HCT116 (cell line): Measurements from ENCODE around the gene GRIN2D. TPM values are rescaled to one million over a fixed set of nuclear protein-coding genes. Genes with fewer than 3 reads are reported as not detected.

ENCODE experiments used
- ATAC-seq: fragments of 200-7000 bp; cut with Tn5 transposase; 2 replicates; pipeline ENCODE4 v1.9.1; 2020; ENCODE audit warnings: mild to moderate bottlenecking, moderate library complexity
- Bru-seq: library from RNA; stranded (reverse); fragments of 400-500 nt; gene quantifications from one replicate; lab custom pipeline; 2021; lab: Mats Ljungman, UMichigan
- BruChase-seq, 2 experiments: library from RNA; stranded (reverse); fragments of 400-500 nt; gene quantifications; one replicate each; lab custom pipeline; 2021; lab: Mats Ljungman, UMichigan
- BruUV-seq: library from RNA; stranded (reverse); fragments of 400-500 nt; replicated peaks from 2 replicates; lab custom pipeline; 2021; lab: Mats Ljungman, UMichigan
- CTCF ChIA-PET: fragments of 300-600 bp; sonication (Branson Sonifier 250); formaldehyde crosslinking; loops from one replicate; lab custom pipeline; 2021; ENCODE audit warnings: antibody characterized with exemption; lab: Charles Lee
- POLR2A ChIA-PET: fragments of 300-600, 350-600 bp; sonication (Branson Sonifier 250); formaldehyde crosslinking; loops from one replicate; lab custom pipeline; 2021; ENCODE audit warnings: antibody characterized with exemption; lab: Charles Lee
- RAD21 ChIA-PET, 2 experiments: fragments of 300-600 bp; sonication (Branson Sonifier 250); formaldehyde crosslinking; loops; one replicate each; lab custom pipeline; 2023; ENCODE audit warnings: low total read pairs in 2 of 2; ENCODE audit not compliant: uncharacterized antibody in 2 of 2, unreplicated experiment in 2 of 2, low non-redundant PET in 1 of 2; lab: Charles Lee
- DNase-seq: peaks from one replicate; pipeline ENCODE4 v3.0.0-alpha.2; 2010; ENCODE audit warnings: low read depth, low spot score
- H2AFZ ChIP-seq: fragments of 200-600 bp; shearing (Covaris generic), sonication (generic); 2 replicates; pipeline ENCODE4 v1.6.1; 2017; ENCODE audit warnings: low read depth, mixed run types, mixed read lengths, antibody characterized with exemption, low read length; ENCODE audit not compliant: poor library complexity, severe bottlenecking
- H3K27ac ChIP-seq: 2 replicates; pipeline ENCODE4 v1.5.1; 2012; ENCODE audit warnings: low read depth, low read length
- H3K27me3 ChIP-seq: fragments of 200-600 bp; sonication (generic); 2 replicates; pipeline ENCODE4 v1.6.1; 2016; ENCODE audit warnings: mixed run types, low read length, mixed read lengths; ENCODE audit not compliant: insufficient read depth
- H3K36me3 ChIP-seq, 2 experiments: fragments of 200-500 bp in 1 of 2; fragments of 200-600 bp in 1 of 2; sonication (Bioruptor generic) in 1 of 2; sonication (generic) in 1 of 2; 2 replicates each; pipeline versions ENCODE4 v1.5.1 to v1.6.1; 2014 to 2016; ENCODE audit warnings: low read length in 2 of 2, inconsistent platforms in 1 of 2, mixed read lengths in 1 of 2, mixed run types in 1 of 2; ENCODE audit not compliant: insufficient read depth in 2 of 2, control insufficient read depth in 1 of 2
- H3K4me1 ChIP-seq, 2 experiments: fragments of 200-600 bp in 1 of 2; sonication (generic) in 1 of 2; 2 replicates each; pipeline versions ENCODE4 v1.5.1 to v1.6.1; 2012 to 2017; ENCODE audit warnings: low read length in 2 of 2, inconsistent platforms in 1 of 2, mild to moderate bottlenecking in 1 of 2, mixed read lengths in 1 of 2, mixed run types in 1 of 2, moderate library complexity in 1 of 2; ENCODE audit not compliant: insufficient read depth in 2 of 2, control insufficient read depth in 1 of 2
- H3K4me2 ChIP-seq: fragments of 200-600 bp; sonication (generic); 2 replicates; pipeline ENCODE4 v1.6.1; 2017; ENCODE audit warnings: mixed run types, low read length, mixed read lengths
- H3K4me3 ChIP-seq, 2 experiments: fragments of 200-600 bp in 1 of 2; sonication (generic) in 1 of 2; replicated peaks in 1 of 2; 2 replicates each; pipeline ENCODE4 v1.5.1; 2011 to 2016; ENCODE audit warnings: low read length in 2 of 2, control low read depth in 1 of 2, low read depth in 1 of 2, mild to moderate bottlenecking in 1 of 2, mixed read lengths in 1 of 2, mixed run types in 1 of 2
- H3K79me2 ChIP-seq: fragments of 200-600 bp; sonication (generic); 2 replicates; pipeline ENCODE4 v1.6.1; 2017; ENCODE audit warnings: mild to moderate bottlenecking, mixed run types, low read length, moderate library complexity, mixed read lengths; ENCODE audit not compliant: insufficient read depth
- H3K9ac ChIP-seq: fragments of 200-600 bp; sonication (generic); 2 replicates; pipeline ENCODE4 v1.6.1; 2016; ENCODE audit warnings: low read length, mixed read lengths
- H3K9me2 ChIP-seq: fragments of 200-600 bp; sonication (generic), shearing (Covaris generic); 2 replicates; pipeline ENCODE4 v1.6.1; 2017; ENCODE audit warnings: mixed run types, mild to moderate bottlenecking, moderate library complexity; ENCODE audit not compliant: insufficient read depth
- H3K9me3 ChIP-seq, 2 experiments: fragments of 200-500 bp in 1 of 2; fragments of 200-600 bp in 1 of 2; sonication (Bioruptor generic) in 1 of 2; sonication (generic) in 1 of 2; 2 replicates each; pipeline ENCODE4 v1.6.1; 2014 to 2017; ENCODE audit warnings: low read length in 2 of 2, mixed read lengths in 2 of 2, inconsistent platforms in 1 of 2, low read depth in 1 of 2, mild to moderate bottlenecking in 1 of 2, mixed run types in 1 of 2, moderate library complexity in 1 of 2; ENCODE audit not compliant: control insufficient read depth in 1 of 2, insufficient read depth in 1 of 2
- H4K20me1 ChIP-seq: fragments of 200-600 bp; sonication (generic), shearing (Covaris generic); 2 replicates; pipeline ENCODE4 v1.6.1; 2017; ENCODE audit warnings: mixed run types, mild to moderate bottlenecking, moderate library complexity; ENCODE audit not compliant: insufficient read depth
- EZH2 ChIP-seq: fragments of 200-600 bp; sonication (generic); IDR thresholded peaks from 2 replicates; pipeline ENCODE4 v1.6.1; 2017; ENCODE audit warnings: antibody characterized with exemption, mixed run types
- FOSL1 ChIP-seq: IDR thresholded peaks from 2 replicates; pipeline ENCODE4 v1.6.1; 2012; ENCODE audit warnings: low read depth
- ZNF274 ChIP-seq: fragments of 200-500 bp; sonication (Bioruptor generic); IDR thresholded peaks from 2 replicates; pipeline ENCODE4 v1.6.1; 2014; ENCODE audit warnings: mild to moderate bottlenecking, low read depth, low read length, inconsistent platforms
- intact Hi-C: fragments of 100-400 bp; cut with micrococcal nuclease; formaldehyde crosslinking; loops from 2 replicates; pipeline ENCODE4 v1.10.0; 2022
- long read RNA-seq: library from polyadenylated mRNA; unstranded; transcript quantifications from one replicate; pipeline ENCODE4 v2.0.0, GENCODE V29; 2021; ENCODE audit not compliant: unreplicated experiment
- polyA plus RNA-seq: library from polyadenylated mRNA; unstranded; fragments of >200 nt; gene quantifications from 2 replicates; pipeline ENCODE4 v1.2.1, GENCODE V29; 2012; ENCODE audit warnings: missing spikeins
- total RNA-seq: library from RNA; stranded (reverse); gene quantifications from one replicate; pipeline ENCODE4 v1.2.1, GENCODE V29; 2021; ENCODE audit not compliant: unreplicated experiment
- TF ChIP-seq, protein P1 (sequence below): IDR thresholded peaks from 2 replicates; pipeline ENCODE4 v1.6.1; 2012

GRIN2D gene
- total RNA-seq (26.2 TPM), Bru-seq, nascent RNA (percentile 67 among the genes with signal in this experiment), BruChase-seq, experiment 1, labeled RNA remaining after a 6-hour chase (percentile 77 among the genes with signal in this experiment), BruChase-seq, experiment 2, labeled RNA remaining after a 2-hour chase (percentile 74 among the genes with signal in this experiment)
- 25.2 and 27.0 TPM in 2 replicates for polyA plus RNA-seq
- long read RNA-seq, partial matches to known transcripts: 46 of 49 reads
- long read RNA-seq, other reads (novel, unspliced or antisense): 3 of 49 reads

DNA sequence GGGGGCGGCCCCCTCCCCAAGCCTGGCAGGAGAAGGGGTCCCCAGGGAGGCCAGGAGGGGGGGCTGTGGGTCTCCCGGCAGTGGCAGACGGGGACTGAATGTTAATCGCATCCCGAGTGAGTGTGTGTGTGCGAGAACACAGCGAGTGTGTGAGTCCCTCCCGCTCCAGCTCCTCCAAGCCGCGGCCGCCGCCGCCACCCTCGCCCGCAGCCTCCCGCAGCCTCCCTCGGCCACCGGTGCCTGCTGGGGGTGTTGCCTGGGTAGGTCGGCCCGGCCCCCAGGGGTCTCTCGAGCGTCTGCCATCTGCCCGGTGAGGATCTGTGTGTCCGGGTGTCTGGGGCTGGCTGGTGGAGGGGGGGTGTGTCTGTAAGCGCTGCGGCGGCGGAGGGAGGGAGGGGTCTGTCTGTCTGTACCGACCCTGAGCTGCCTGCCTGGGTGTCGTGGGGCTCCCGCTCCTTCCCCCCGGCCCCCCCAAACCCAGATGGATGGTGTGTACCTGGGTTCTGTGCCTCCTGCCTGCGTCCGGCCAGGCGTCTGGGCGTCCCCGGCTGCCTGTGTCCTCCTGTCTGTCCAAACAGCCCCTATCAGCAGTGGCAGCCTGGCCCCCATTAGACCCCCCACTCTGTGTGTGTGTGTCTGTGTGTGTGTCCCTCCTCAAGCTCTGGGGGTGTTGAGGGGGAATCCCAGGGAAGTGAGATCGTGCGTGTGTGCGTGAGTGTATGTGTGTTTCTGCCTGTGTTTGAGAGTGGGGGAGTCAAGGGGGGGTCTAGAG is at the start of gene GRIN2D:
TSS of gene GRIN2D (plus strand) at position 110 of the 772 bp plus-strand sequence. CDS start 4,725 bp downstream, outside the sequence.
- intact Hi-C loops: loop anchor here (10.0 kb wide), 2 partner anchors 69 to 101 kb away; partner anchors contain the start of gene EMP3
- H2AFZ ChIP-seq: no peak within 1 kb of the TSS
- H4K20me1 ChIP-seq: no peaks in the 10 kb centered on the region
- no peak for ATAC-seq
- peaks cover 0 to 7% of the 10 kb centered on the region in 2 experiments; a peak in 2 of 4 replicates for H3K36me3 ChIP-seq
- RAD21 ChIA-PET: no interaction called here
- BruUV-seq: no TSS peak
- H3K27me3 ChIP-seq: no peaks in the 10 kb centered on the region
- no peak for DNase-seq
- H3K4me3 ChIP-seq: peak within 1 kb of the TSS; percentile 32 to 58
- no peaks in the 10 kb centered on the region for H3K9me3 ChIP-seq
- no peaks in the 10 kb centered on the region for H3K9me2 ChIP-seq
- TF ChIP-seq EZH2 (no peak), ZNF274 (no peak)
- TF ChIP-seq, protein P1, sequence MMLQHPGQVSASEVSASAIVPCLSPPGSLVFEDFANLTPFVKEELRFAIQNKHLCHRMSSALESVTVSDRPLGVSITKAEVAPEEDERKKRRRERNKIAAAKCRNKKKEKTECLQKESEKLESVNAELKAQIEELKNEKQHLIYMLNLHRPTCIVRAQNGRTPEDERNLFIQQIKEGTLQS: no peak
- POLR2A ChIA-PET: no interaction called here
- H3K9ac ChIP-seq: peak within 1 kb of the TSS; percentile 57
- CTCF ChIA-PET: interaction anchor here (0.7 kb wide), 1 partner anchor 30 kb away, joined by 6 read pairs; the partner anchor contains the start of genes SYNGR4 and TMEM143
- peaks cover 32% of the 10 kb centered on the region for H3K79me2 ChIP-seq
- H3K4me2 ChIP-seq: peak within 1 kb of the TSS; percentile 87
- peak within 1 kb of the TSS; percentile 20; the same call in 1 of the 2 replicates for H3K27ac ChIP-seq
- peaks cover 14 to 71% of the 10 kb centered on the region in 2 experiments for H3K4me1 ChIP-seq

DNA sequence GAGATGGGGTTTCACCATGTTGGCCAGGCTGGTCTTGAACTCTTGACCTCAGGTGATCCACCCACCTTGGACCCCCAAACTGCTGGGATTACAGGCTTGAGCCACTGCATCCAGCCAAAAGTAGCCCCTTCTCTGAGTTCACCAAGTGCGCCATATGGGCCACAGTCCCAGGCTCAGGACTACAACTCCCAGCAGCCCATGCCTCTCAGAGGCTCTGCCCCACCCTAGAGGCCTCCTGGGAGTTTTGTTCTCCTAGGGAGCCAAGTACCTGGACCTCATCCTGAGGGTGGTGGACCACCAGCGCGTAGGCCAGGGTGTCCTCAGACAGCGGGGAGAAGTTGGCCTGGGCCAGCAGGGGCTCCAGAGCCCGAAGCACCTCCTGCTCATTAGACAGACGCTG is 48.6 kb upstream of the GRIN2D start:
- ChIA-PET POLR2A (interaction anchor here (1.2 kb wide), 1 partner anchor 527 kb away, joined by 3 read pairs; the partner anchor contains the start of gene PPP1R15A), RAD21 (no interaction called here), CTCF (interaction anchor here (0.9 kb wide), 1 partner anchor 11 kb away, joined by 4 read pairs; no protein-coding TSS in a partner anchor)
- no TSS peak for BruUV-seq
- Histone ChIP-seq H2AFZ (no peak overlapping the region), H3K79me2 (no peaks in the 10 kb centered on the region), H3K4me2 (no peak overlapping the region), H3K27me3 (no peaks in the 10 kb centered on the region), H3K4me3 (no peak overlapping the region), H3K9me2 (no peaks in the 10 kb centered on the region), H3K27ac (no peak overlapping the region), H3K9ac (no peak overlapping the region), H3K36me3 (no peaks in the 10 kb centered on the region), H4K20me1 (no peaks in the 10 kb centered on the region), H3K4me1 (peaks cover 8 to 23% of the 10 kb centered on the region in 2 experiments), H3K9me3 (no peaks in the 10 kb centered on the region)
- intact Hi-C loops: no loop called here
- DNase-seq: no peak
- peak; percentile 87 for ATAC-seq
- TF ChIP-seq FOSL1: no peak
